Left ventricle myocardium inferior (tissue), 1 donor: ENCODE data around the gene CCDC60. TPM values are rescaled to one million over a fixed set of nuclear protein-coding genes. Genes with fewer than 3 reads are reported as not detected.

Experiments used
- DNase-seq: peaks from one replicate; pipeline ENCODE4 v3.0.0-alpha.2; 2020
- H3K27ac ChIP-seq: fragments of 200-600 bp; replicated peaks from 2 replicates; pipeline ENCODE4 v1.8.0; 2021
- H3K27me3 ChIP-seq: fragments of 200-600 bp; 2 replicates; pipeline ENCODE4 v1.8.0; 2021; ENCODE audit warnings: low read depth
- H3K36me3 ChIP-seq: fragments of 200-600 bp; 2 replicates; pipeline ENCODE4 v1.8.0; 2021
- H3K4me1 ChIP-seq: fragments of 200-600 bp; 2 replicates; pipeline ENCODE4 v1.8.0; 2021
- H3K4me3 ChIP-seq: fragments of 200-600 bp; 2 replicates; pipeline ENCODE4 v1.8.0; 2021; ENCODE audit warnings: mild to moderate bottlenecking, moderate library complexity
- H3K9me3 ChIP-seq: fragments of 200-600 bp; replicated peaks from 2 replicates; pipeline ENCODE4 v1.8.0; 2021
- intact Hi-C: fragments of 100-400 bp; cut with micrococcal nuclease; formaldehyde crosslinking; loops from one replicate; pipeline ENCODE4 v1.11.0; 2022
- total RNA-seq: library from RNA; stranded (reverse); fragmentation: NEBNext Ultra II Directional; extraction: Animal tissue kit (Norgen Biotek cat#: 25700); gene quantifications from one replicate; pipeline ENCODE4 v1.2.1, GENCODE V29; 2021
- TF ChIP-seq, protein P1 (sequence below): fragments of 200-600 bp; IDR thresholded peaks from 2 replicates; pipeline ENCODE4 v1.8.0; 2021; ENCODE audit warnings: antibody characterized with exemption, mild to moderate bottlenecking, borderline replicate concordance
- donor health status: DM: no; HTN: yes; CAD: no; lungs with severe emphysema.

Gene CCDC60
- total RNA-seq, 1 donor from 2014 or later: not detected

DNA sequence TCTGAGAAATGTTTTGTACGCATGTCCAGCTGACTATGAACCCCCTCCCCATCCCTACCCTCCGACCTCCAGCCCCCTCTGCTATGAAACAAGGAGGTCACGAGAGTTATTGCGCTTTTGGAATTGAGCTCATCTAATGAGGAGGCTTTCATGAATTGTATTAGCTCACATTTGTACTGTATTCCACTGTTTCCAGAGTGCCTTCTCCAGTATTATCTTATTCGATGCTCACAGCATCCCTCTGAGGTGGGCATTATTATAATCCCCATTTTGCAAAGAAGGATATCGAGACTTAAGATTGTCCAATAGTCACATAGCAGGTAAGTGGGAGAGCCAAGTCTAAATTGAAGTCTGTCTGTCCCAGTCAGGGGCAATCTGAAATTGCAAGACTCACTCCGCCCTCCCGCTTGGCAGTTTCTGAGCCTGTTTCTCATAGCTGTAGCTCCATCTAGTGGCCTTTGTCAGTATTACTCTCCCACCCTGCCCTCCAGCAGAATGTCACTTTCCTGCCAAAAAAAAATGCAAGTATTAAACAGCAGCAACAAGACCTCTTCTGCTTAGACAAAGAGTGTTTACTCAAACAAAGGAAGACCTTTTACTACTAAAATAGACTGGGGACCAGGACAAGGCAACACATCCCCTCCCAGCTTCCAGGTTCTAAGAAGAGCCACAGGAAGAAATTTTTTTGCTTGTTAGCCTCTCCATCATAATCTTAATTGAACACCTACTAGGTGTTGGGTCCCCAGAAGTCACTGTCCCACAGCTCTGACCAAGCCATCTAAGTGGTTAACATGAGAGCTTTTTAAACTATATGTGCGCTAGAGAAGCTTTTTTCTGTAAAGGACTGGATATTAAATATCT, 210.5 kb downstream of the CCDC60 start:
- Histone ChIP-seq H3K36me3 (no peaks in the 10 kb centered on the region), H3K4me3 (no peak overlapping the region), H3K9me3 (no peaks in the 10 kb centered on the region), H3K27ac (no peak overlapping the region), H3K4me1 (no peaks in the 10 kb centered on the region), H3K27me3 (peaks cover 23% of the 10 kb centered on the region)
- TF ChIP-seq, protein P1, sequence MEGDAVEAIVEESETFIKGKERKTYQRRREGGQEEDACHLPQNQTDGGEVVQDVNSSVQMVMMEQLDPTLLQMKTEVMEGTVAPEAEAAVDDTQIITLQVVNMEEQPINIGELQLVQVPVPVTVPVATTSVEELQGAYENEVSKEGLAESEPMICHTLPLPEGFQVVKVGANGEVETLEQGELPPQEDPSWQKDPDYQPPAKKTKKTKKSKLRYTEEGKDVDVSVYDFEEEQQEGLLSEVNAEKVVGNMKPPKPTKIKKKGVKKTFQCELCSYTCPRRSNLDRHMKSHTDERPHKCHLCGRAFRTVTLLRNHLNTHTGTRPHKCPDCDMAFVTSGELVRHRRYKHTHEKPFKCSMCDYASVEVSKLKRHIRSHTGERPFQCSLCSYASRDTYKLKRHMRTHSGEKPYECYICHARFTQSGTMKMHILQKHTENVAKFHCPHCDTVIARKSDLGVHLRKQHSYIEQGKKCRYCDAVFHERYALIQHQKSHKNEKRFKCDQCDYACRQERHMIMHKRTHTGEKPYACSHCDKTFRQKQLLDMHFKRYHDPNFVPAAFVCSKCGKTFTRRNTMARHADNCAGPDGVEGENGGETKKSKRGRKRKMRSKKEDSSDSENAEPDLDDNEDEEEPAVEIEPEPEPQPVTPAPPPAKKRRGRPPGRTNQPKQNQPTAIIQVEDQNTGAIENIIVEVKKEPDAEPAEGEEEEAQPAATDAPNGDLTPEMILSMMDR: peak; percentile 93
- intact Hi-C loops: loop anchor here (10.0 kb wide), 1 partner anchor 100 kb away; no protein-coding TSS in a partner anchor
- peak; percentile 25 for DNase-seq

DNA sequence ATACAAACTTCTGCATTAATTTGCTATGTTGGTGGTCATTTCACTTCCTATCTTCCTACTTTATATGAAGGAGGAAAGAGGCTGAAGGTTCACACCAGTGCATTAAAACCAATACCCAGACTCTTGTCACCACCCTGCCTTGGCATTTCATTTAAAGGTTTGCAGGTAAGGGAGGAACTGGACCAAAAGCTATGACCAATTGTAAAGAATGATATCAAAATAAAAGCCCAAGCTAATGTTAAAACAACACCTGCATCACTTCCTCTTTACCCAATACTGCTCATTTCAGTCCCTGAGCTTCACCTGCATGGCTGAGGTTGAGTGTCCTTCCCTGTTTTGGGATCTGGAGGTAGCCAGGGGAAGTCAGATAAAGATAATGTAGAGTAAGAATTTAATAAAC, 211.8 kb downstream of the CCDC60 start:
- intact Hi-C loops: loop anchor here (10.0 kb wide), 1 partner anchor 102 kb away; no protein-coding TSS in a partner anchor
- TF ChIP-seq, protein P1: no peak

DNA sequence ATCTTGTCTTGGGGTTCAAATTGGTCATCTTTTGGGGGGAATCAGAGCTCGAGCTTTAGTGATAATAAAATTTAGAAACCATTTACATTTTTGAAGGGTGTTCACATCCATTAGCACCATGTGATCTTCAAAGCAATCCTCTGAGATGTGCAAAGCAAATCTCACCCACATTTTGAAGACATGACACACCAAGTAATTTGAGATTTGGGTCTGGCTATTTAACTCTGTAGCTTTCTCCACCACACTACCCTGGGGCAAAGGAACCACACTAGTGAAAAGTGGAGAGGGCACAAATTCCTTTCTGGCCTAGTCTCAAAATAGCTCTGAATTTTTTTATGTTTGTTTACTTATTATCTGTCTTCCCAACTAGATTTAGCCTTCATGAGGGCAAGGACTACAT, 212.5 kb downstream of the CCDC60 start:
- Histone ChIP-seq H3K27me3 (peaks cover 32% of the 10 kb centered on the region), H3K27ac (no peak overlapping the region), H3K9me3 (no peaks in the 10 kb centered on the region), H3K36me3 (no peaks in the 10 kb centered on the region), H3K4me3 (no peak overlapping the region), H3K4me1 (no peaks in the 10 kb centered on the region)
- DNase-seq: no peak
- intact Hi-C loops: loop anchor here (10.0 kb wide), 1 partner anchor 102 kb away; no protein-coding TSS in a partner anchor
- TF ChIP-seq, protein P1: no peak

More for the DNA sequence above, 211.8 kb downstream of the CCDC60 start:
- H3K27me3 ChIP-seq: peaks cover 27% of the 10 kb centered on the region
- H3K27ac ChIP-seq: no peak overlapping the region
- H3K9me3 ChIP-seq: no peaks in the 10 kb centered on the region
- no peak overlapping the region for H3K4me3 ChIP-seq
- H3K4me1 ChIP-seq: no peaks in the 10 kb centered on the region
- H3K36me3 ChIP-seq: no peaks in the 10 kb centered on the region
- DNase-seq: no peak

DNA sequence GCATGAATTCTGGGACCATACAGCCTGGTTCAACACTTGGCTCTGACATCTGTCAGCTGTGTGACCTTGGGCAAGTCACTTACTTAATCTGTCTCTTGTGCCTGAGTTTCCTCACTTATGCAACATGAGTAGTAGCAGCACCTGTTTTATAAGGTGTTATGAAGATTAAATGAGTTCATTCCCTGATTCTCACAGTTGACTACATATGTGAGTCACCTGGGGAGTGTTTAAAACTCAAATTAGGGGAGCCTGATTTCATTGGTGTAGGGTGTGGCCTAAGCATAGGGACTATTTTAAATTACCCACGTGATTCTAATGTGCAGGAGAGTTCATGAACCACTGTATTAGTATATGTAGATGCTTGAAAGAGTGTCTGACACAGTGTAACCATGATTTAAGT, 222.3 kb downstream of the CCDC60 start:
- Histone ChIP-seq H3K36me3 (no peaks in the 10 kb centered on the region), H3K4me3 (no peak overlapping the region), H3K4me1 (no peaks in the 10 kb centered on the region), H3K27ac (no peak overlapping the region), H3K9me3 (no peaks in the 10 kb centered on the region), H3K27me3 (peaks cover 15% of the 10 kb centered on the region)
- TF ChIP-seq, protein P1: no peak
- intact Hi-C loops: no loop called here
- DNase-seq: no peak

DNA sequence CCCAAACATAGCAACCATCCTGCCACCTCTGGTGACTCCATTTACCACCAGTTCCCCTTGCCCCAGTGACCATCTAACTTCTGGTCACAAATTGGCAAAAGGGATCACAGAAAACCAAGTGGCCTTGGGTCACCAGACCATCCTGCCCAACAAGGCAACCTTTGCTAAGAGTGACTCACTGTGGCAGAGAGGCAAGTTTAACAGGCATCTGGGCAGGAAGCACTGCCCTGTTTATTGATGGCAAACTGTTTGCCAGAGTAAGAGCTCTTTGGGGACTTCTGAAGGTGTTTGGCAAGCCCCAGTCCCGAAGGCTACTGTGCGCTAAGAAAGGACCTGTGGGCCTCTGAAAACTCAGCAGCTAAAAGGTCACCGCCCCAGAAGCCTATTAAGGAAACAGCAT, 230.9 kb downstream of the CCDC60 start:
- DNase-seq: no peak
- intact Hi-C loops: no loop called here
- no peak overlapping the region for H3K27ac ChIP-seq
- no peaks in the 10 kb centered on the region for H3K9me3 ChIP-seq
- H3K27me3 ChIP-seq: peaks cover 4% of the 10 kb centered on the region
- H3K4me3 ChIP-seq: no peak overlapping the region
- H3K4me1 ChIP-seq: no peaks in the 10 kb centered on the region
- no peaks in the 10 kb centered on the region for H3K36me3 ChIP-seq
- TF ChIP-seq, protein P1: no peak
